Measurements from ENCODE around the gene CORT.
A peak's percentile ranks its signal among the peaks of the same experiment; 100 is the strongest.
"Not testable (repeated sequence)": the region's sequence is repeated elsewhere in the genome, so short reads cannot be mapped to it uniquely, and the experiment has no call there.

Gene CORT

GRCh38 chr1:10440305-10440704 lies 9.5 kb upstream of the CORT start:
- no peak for DNase-seq

GRCh38 chr1:10440794-10441193 lies 9.0 kb upstream of the CORT start:
- no peak for DNase-seq

- no peak for DNase-seq
Observed at GRCh38 chr1:10444248-10444647, 5.6 kb upstream of the CORT start.

GRCh38 chr1:10444795-10445397 lies 4.9 kb upstream of the CORT start:
- no peak for DNase-seq

- DNase-seq: no peak
Observed at GRCh38 chr1:10446790-10447422, 2.9 kb upstream of the CORT start.

- peak; percentile 38 for DNase-seq
Observed at GRCh38 chr1:10450156-10450814, 454 bp downstream of the CORT start.

GRCh38 chr1:10450836-10451235 lies 1.0 kb downstream of the CORT start:
- DNase-seq: no peak

GRCh38 chr1:10451287-10451686 lies 1.5 kb downstream of the CORT start:
- peak; percentile 52 for DNase-seq

- no peak for DNase-seq
Observed at GRCh38 chr1:10456048-10456447, 6.2 kb downstream of the CORT start.

GRCh38 chr1:10456661-10457060 lies 6.8 kb downstream of the CORT start:
- DNase-seq: no peak

GRCh38 chr1:10457462-10457861 lies 7.6 kb downstream of the CORT start:
- DNase-seq: not testable (repeated sequence)

GRCh38 chr1:10457875-10458274 lies 8.0 kb downstream of the CORT start:
- no peak for DNase-seq

GRCh38 chr1:10459184-10459583 lies 9.4 kb downstream of the CORT start:
- no peak for DNase-seq

GRCh38 chr1:10467078-10467477 lies 17.2 kb downstream of the CORT start:
- no peak for DNase-seq

- DNase-seq: no peak
Observed at GRCh38 chr1:10470043-10470442, 20.2 kb downstream of the CORT start.

GRCh38 chr1:10471411-10472219 lies 21.8 kb downstream of the CORT start:
- DNase-seq: peak; percentile 42

- peak; percentile 98 for DNase-seq
Observed at GRCh38 chr1:10472220-10473144, 22.7 kb downstream of the CORT start, which contains the start of gene DFFA. Gene DFFA, minus strand, starts transcription at chr1:10472529. Its CDS starts 71 bp downstream, at chr1:10472458.

GRCh38 chr1:10473145-10473765 lies 23.4 kb downstream of the CORT start:
- DNase-seq: no peak

GRCh38 chr1:10474309-10474612 lies 24.4 kb downstream of the CORT start:
- DNase-seq: not testable (repeated sequence)

GRCh38 chr1:10474613-10475507 lies 25.0 kb downstream of the CORT start, which contains the start of gene PEX14:
Gene PEX14, plus strand, starts transcription at chr1:10474950. Its CDS starts 17 bp downstream, at chr1:10474967.
- DNase-seq: peak; percentile 92

GRCh38 chr1:10475510-10475909 lies 25.7 kb downstream of the CORT start:
- no peak for DNase-seq

Measured in right hindlimb (tissue), 1 donor.